ENCODE results near the gene KRT7. TPM values are rescaled to one million over a fixed set of nuclear protein-coding genes. Genes with fewer than 3 reads are reported as not detected.

KRT7 gene
- total RNA-seq, 1 donor from 2014 or later: 11.7 TPM

DNA sequence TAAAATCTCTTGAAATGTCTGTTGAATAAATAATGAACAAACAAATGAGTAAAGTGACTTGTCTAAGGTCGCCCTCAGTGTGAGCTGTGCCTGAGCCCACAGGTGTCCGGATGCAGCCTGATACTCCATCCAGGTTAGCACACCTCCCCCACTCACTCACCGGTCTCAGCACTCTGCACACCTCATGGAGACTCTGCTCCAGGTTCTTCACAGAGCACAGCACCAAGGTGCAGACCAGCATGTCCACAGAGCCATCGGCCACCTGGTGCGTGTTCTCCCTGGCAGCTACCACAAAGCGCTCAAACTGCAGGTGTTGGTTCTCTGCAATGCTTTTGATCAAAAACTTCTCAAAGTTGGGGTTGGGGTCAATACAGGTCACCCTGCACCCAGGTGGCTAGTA lies 4.1 kb upstream of the KRT7 start:
- peak; percentile 79 for DNase-seq (ENCODE audit: low spot score)

- peak; percentile 72 for DNase-seq (ENCODE audit: low spot score)
Observed at GRCh38 chr12:52229836-52230343, 3.2 kb upstream of the KRT7 start.

DNA sequence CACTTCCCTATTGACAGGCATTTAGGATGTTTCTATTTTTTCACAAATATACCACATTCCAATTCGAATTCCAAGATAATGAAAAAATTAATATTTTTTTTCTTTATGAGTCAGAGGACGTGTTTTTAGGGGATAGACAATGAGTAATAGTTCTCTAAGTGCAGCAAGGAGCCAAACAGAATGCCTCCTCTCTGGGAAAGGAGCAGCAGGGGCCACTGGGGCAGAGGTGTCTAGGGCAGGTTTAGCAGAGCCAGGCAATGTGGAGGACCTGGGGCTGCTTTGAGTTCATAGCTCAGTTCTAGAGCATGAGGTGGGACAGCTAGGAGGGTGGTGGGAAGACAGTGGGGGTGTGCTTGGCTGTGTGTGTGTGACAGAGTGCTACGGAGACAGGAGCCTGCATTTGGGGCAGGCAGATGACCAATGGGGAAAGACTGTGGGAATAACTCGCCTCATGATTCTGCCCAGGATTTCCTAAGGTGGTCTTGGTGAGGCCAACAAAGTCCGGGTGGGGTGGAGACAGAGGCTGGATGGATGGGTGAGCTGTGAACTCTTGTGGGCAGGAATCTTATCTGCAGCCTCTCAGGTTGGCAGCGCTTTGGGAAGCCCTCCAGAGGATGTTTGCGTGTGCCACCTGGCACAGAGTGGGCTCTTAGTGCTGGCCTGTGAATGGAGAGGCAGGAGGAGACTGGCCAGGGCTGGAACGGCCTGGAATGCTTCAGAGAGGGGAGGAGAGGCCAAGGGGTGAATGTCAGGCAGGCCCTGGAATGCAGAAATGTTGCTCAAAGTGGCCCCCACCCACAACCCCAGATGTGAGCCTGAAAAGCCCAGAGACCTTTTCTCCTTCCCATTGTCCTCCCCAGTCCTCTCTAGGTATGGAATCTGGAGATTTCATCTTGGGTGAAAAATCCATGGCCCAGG lies 2.4 kb upstream of the KRT7 start:
- peak; percentile 77 for DNase-seq (ENCODE audit: low spot score)

DNA sequence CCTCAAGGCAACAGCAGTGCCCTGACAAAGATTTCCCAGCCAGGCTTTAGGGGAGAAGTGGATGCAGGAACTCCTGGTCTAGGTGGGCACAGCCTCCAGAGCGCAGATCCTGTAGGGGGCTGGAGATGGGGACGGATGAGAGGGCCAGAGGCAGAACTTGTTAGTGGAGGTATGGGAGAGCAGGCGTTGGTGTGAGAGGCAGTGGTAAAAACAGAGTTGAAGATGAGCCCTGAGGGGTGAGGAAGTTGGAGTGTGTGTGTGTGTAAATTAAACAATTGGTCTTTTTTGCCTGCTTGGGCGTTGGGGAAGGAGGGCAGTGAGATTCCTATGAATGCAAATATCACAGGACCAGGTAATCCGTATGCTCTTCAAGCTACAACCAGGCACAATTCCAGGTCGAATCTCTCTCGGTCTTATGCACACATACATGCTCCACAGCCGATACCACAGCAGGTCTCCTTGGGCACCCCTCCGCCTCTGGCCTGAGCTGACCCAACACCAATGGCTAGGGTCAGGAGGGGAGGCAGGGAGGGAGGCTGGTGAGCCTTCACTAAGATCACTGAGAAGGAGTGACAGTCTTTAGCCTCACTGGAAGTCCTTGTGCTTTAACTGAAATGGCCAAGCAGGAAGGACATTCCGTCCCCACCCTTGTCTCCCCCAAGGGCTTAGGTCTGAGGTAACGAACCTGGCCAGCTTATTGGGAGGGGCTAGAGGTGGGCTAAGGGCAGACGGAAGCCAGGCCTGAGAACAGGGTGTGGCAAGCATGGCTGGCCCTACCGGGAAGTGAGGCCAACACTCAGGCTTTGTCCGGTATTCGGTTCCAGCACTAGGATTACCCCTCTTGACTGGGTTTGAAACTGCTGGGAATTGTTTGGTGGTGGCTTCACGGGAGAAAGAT lies 1.5 kb upstream of the KRT7 start:
- DNase-seq (ENCODE audit: low spot score): peak; percentile 81

DNA sequence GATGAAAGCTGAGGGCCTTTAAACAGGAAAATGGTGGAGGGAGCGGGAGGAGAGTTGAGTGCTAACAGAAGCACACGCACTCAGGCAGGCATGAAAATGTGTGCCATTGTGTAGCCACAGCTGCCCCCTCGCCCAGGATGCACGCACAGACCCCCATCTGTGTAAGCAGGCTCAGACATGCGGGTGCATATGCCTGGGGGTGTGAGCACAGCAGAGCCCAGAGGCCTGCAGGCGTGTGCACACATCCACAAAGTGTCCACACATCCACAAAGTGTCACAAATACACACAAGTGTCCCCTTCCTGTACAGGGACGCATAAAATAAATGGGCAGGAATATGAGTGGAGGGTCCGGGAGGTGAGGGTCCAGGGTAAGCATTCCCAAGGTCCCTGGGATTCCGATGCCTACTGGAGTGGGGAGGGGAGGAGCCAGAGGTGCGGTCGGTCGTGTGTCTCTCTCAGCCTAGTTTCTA lies 805 bp upstream of the KRT7 start:
- peak; percentile 65 for DNase-seq (ENCODE audit: low spot score)

DNA sequence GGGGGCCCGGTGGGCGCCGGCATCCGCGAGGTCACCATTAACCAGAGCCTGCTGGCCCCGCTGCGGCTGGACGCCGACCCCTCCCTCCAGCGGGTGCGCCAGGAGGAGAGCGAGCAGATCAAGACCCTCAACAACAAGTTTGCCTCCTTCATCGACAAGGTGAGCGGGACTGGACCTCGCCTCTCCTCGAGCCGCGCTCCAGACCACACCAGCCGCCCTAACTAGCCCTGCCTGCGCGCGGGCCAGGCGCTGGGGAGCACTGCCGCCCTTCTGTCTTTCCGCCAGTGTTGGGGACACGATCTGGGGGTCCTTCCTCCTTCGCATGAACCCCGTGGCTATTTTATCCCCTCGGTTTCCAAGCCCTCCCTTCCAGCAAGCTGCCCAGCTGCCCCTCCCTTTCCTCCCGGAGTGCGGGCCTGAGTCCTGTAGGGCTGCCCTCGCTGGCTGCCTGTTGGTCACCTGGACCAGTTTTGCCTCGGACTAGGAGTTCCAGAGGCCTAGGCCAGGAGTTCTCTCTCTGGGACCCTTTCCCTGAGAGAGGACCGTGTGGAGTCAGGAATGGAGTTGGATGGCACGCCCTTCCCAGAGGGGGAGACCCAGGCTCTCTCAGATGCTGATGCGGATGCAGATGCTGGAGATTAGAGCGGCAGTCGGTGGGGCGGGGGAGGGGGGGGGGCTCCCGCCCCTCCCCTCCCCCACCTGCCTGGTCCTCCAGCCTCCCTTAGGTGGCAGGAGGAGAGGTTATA lies 592 bp downstream of the KRT7 start:
- DNase-seq (ENCODE audit: low spot score): no peak

DNA sequence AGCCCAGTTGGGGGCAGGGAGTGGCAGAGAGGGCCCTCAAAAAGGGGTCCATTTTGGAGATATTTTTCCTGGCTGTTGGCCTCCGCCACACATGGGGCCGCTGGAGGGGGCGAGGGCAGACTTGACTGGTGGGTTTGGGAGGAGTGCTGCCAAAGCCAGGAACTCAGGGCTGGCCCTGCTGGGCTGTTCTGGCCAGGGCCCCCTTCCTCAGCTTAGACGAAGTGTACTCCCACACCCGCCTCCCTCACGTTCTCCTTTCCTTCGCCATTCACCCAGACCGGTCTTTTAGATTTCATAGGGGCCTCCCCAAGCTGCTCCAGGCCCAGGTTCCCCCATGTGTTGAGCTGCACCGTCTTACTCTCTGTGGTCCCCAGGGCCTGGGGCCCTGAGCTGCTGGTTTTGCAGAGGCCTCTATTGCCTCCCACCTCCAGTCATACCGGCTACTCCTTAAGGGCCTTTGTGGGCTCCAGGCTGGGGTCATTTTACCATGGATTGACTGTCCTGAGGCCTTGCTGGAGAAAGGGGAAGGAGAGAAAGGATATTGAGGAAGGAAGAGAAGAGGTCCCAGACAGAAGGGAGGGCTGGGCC lies 1.3 kb downstream of the KRT7 start:
- peak; percentile 72 for DNase-seq (ENCODE audit: low spot score)

DNA sequence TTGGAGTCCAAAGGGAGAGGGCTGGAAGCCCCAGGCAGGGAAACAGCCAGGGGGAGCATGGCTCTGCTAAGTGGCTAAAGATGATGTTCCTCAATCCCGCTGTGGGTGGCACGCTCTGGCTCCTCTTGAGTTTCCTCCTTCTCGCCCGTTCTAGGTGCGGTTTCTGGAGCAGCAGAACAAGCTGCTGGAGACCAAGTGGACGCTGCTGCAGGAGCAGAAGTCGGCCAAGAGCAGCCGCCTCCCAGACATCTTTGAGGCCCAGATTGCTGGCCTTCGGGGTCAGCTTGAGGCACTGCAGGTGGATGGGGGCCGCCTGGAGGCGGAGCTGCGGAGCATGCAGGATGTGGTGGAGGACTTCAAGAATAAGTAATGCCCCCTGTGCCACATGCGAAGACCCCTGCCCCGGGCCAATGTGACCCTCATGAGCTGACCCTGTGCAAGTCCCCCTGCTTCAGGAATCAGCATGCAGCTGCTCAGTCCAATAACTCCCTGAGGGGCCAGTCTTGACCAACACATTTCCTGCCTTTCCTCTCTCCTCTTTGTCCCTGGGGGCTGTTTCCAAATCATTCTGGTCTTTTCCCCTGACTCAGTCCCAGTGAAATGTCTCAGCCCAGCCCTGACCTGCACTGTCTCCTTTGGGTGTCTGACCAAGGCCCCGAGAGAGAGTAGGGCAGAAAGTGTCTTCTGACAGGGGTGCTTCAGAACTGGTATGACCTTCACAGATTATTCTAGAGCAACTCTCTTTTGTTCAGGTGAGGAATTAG lies 2.1 kb downstream of the KRT7 start:
- DNase-seq (ENCODE audit: low spot score): peak; percentile 62

GRCh38 chr12:52235822-52236361 lies 2.8 kb downstream of the KRT7 start:
- peak; percentile 75 for DNase-seq (ENCODE audit: low spot score)

DNA sequence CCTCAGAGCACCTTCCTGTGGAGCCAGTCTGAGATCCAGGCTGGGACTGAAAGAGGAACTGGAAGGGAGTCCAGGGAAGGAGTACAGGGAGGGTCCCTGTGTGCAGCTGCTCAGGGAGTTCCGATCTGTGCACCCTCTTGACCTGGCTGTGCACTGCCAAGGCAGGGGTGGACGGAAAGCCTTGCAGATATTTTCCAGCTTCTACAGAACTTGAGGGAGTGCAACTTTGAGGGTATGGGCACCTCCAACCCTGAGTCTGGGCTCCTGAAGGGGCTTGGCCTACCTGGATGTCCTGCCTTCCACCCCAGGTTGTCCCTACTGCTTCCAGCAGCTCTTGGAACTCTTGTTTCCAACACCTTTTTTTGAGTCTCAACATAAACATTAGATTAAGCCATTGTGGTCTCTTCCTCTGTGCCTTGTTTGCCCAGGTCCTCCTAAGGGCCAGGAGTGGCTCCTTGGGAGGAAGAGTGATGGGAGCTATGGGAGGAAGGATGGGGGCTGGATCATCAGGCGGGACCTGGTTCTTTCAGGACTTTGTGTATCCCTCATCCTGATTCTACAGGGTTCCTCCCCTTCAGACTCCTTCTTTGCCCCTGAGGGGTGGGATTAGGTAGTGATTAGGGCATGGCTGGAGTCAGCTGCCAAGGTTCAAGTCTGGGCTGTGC lies 3.5 kb downstream of the KRT7 start:
- peak; percentile 60 for DNase-seq (ENCODE audit: low spot score)

GRCh38 chr12:52238207-52238840 lies 5.3 kb downstream of the KRT7 start:
- DNase-seq (ENCODE audit: low spot score): peak; percentile 71

DNA sequence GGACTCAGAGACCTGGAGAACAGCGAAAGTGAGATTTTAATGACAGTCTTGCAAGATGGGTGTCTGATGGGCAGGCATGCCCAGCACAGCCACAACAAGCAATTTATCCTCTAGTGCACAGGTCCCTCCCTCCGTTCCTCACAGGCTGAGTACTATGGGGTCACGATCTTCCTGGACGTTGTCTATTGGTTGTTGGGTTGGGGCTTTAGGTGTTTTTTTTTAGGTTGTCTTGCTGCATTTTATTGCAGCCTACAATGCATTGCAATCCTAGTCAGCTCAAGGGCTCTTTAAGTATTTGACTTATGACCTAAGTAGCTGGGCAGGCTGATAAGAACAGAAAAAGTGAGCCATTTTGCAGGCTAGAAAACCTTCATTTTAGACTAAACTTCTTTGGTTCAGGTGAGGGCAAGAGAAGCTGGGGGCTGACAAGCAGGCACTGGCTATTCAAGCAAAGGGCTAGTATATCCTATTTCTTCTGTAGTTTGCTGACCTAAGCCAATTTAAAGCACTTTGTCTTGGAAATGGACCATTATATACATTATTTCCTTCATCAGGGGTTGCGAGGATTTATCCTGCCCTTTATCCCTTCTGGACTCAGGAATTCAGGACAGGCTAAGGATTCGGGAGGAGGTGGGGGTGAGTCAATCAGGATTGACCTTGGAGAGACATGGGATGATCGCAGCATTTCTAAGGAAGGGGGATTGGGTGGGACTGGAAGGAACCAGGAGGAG lies 6.0 kb downstream of the KRT7 start:
- DNase-seq (ENCODE audit: low spot score): no peak

DNA sequence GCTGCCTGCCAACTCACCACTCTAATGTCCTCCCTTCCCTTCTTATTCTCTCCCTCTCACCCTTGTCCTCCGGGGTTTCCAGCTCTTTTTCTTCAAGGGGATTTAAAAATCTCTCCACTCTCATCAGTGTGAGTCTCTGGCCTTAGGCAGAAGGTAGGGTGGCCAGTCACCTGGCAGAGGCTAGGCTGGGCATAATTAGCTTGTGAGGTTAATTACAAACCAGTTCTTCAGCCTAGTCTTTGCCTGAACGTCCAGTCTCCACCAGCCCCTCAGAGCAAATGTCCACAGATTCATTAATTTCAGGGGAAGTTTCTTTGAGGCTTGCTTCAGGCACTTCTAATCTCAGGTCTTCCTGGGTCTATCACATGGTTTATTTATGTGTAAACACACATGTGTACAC lies 6.7 kb downstream of the KRT7 start:
- peak; percentile 39 for DNase-seq (ENCODE audit: low spot score)

DNA sequence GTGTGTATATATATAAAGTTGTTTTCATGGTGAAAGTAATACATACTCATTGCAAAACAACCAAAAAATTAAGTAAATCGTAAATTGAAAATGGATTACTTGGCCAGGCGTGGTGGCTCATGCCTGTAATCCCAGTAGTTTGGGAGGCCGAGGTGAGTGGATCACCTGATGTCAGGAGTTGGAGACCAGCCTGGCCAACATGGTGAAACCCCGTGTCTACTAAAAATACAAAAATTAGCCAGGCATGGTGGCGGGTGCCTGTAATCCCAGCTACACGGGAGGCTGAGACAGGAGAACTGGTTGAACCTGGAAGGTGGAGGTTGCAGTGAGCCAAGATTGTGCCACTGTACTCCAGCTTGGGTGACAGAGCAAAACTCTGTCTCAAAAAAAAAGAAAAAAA lies 7.2 kb downstream of the KRT7 start:
- DNase-seq (ENCODE audit: low spot score): peak; percentile 8

GRCh38 chr12:52241205-52241842 lies 8.3 kb downstream of the KRT7 start:
- DNase-seq (ENCODE audit: low spot score): peak; percentile 73

- peak; percentile 74 for DNase-seq (ENCODE audit: low spot score)
Observed at GRCh38 chr12:52242442-52243258, 9.6 kb downstream of the KRT7 start.
